Measurements from ENCODE around the gene HDAC4.

The HDAC4 gene

DNA sequence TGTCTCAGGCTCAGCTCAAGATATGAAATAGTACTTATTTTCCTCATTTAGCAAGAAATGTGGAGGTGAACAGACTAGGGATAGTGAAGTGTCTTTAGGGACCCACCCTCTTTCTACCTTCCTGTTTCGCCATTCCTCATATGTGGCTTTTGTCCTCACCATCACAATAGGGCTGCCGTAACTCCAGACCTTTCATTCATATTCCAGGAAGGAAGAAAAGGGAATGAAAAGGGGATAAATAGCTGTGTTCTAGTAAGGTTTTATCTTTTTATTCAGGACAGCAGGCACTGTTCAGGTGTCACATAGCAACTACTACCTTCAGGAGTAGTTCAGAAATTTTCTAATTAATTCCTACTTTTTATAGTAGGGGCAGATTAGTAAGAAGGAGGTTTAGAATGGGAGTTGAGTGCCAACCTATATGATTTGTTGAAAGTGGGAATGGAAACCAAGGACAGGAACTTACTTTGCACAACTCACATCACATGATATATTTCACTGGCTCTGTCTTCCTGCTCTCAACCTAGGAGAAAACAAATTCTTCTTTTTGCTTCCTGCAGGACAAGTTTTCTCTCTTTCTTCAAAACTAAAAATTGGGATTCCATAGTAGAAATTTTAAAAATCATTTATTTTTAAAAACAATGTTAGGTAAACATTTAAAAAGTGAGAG lies 36.0 kb upstream of the HDAC4 start:
- no peak for DNase-seq (ENCODE audit: low read depth)
- no peak overlapping the region for H3K4me3 ChIP-seq (ENCODE audit: low read length)
- TF ChIP-seq, protein P1, sequence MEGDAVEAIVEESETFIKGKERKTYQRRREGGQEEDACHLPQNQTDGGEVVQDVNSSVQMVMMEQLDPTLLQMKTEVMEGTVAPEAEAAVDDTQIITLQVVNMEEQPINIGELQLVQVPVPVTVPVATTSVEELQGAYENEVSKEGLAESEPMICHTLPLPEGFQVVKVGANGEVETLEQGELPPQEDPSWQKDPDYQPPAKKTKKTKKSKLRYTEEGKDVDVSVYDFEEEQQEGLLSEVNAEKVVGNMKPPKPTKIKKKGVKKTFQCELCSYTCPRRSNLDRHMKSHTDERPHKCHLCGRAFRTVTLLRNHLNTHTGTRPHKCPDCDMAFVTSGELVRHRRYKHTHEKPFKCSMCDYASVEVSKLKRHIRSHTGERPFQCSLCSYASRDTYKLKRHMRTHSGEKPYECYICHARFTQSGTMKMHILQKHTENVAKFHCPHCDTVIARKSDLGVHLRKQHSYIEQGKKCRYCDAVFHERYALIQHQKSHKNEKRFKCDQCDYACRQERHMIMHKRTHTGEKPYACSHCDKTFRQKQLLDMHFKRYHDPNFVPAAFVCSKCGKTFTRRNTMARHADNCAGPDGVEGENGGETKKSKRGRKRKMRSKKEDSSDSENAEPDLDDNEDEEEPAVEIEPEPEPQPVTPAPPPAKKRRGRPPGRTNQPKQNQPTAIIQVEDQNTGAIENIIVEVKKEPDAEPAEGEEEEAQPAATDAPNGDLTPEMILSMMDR (conservative IDR thresholded peaks at IDR 0.05; ENCODE audit: low read depth, low read length), result no peak

DNA sequence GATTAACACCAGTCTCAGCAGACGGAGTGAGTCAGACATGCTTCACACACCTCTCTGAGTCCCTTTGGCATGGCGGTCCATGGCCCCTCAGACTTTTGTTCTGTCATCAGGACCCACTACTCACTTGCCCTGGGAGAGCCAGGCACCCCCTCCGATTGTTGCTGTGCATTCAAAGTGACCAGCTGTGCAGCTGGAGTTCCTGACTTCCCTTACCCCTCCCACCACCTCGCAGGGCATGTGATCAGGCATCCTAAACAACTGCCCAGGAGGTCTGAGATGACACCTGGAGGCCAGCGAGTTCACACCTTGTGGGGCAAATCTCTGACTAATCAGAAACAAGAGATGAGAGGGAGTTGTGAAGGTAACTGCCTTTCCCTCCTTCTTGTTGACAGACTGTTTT lies 35.3 kb upstream of the HDAC4 start:
- no peak overlapping the region for H3K4me3 ChIP-seq (ENCODE audit: low read length)
- TF ChIP-seq, protein P1 (conservative IDR thresholded peaks at IDR 0.05; ENCODE audit: low read depth, low read length), result no peak
- no peak for DNase-seq (ENCODE audit: low read depth)

DNA sequence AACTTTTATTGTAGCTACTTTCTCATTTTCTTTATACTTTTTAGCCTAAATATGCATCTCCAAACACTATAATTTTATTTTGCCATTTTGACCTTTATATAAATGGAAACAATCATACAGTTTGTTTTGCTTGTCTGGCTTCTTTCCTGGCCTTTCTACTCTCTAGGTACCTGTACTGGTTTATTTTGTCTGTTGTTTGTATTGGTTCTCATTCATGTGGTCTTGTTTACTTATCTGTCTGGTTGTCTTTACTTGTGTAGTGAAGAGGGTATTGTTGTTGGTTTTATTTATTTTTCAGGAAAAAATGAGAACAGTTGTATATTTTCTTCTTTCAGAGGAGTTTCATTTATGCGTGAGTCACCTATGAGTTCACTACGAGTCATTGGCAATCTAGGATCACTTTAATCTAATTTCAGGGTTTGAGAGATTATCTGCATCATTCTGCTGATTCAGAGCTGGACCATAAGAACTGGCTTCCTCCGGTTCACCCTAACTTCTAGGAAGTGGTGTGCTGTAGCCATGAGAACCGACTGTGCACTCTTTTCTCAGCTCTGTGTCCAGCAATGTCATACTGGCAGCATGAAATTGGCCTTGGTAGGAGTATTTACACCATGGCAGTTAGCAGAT lies 33.1 kb upstream of the HDAC4 start:
- TF ChIP-seq, protein P1 (conservative IDR thresholded peaks at IDR 0.05; ENCODE audit: low read depth, low read length), result no peak
- no peak overlapping the region for H3K4me3 ChIP-seq (ENCODE audit: low read length)
- DNase-seq (ENCODE audit: low read depth), result peak; percentile 1

DNA sequence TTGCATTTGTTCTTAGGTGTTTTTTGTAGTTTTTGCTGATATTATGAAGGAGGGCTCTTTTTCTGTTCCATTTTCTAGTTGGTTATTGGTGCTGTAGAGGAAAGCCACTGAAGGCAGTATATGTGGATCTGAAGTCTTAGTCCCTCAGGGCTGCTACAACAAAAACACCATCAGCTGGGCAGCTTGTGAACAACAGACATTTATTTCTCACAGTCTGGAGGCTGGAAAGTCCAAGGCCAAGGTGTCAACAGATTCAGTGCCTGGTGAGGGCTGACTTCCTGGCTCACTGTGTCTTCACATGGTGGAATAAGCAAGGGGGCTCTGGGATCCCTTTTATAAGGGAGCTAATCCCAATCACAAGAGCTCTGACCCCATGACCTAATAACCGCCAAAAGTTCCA lies 31.4 kb upstream of the HDAC4 start:
- TF ChIP-seq, protein P1 (conservative IDR thresholded peaks at IDR 0.05; ENCODE audit: low read depth, low read length), result no peak
- H3K4me3 ChIP-seq (ENCODE audit: low read length), result no peak overlapping the region
- no peak for DNase-seq (ENCODE audit: low read depth)

DNA sequence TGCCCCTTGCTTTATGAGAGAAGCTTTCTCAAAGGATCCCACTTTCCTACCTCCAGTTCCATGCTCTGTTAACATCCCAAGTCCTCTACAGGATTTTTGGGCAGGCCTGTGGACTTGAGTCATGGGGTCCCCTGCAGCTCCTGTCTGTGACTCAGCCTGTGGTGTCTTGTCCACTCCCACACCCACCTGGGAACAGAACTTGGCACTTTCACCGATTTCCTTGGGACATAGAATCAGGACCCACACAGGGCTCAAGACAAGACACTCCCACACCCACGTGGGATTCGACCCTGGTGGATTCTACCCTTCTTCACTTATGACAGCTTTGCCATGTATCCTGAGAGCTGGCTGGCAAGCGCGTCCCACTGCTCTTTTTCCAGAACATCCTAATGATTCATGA lies 30.7 kb upstream of the HDAC4 start:
- TF ChIP-seq, protein P1 (conservative IDR thresholded peaks at IDR 0.05; ENCODE audit: low read depth, low read length), result no peak
- no peak overlapping the region for H3K4me3 ChIP-seq (ENCODE audit: low read length)

DNA sequence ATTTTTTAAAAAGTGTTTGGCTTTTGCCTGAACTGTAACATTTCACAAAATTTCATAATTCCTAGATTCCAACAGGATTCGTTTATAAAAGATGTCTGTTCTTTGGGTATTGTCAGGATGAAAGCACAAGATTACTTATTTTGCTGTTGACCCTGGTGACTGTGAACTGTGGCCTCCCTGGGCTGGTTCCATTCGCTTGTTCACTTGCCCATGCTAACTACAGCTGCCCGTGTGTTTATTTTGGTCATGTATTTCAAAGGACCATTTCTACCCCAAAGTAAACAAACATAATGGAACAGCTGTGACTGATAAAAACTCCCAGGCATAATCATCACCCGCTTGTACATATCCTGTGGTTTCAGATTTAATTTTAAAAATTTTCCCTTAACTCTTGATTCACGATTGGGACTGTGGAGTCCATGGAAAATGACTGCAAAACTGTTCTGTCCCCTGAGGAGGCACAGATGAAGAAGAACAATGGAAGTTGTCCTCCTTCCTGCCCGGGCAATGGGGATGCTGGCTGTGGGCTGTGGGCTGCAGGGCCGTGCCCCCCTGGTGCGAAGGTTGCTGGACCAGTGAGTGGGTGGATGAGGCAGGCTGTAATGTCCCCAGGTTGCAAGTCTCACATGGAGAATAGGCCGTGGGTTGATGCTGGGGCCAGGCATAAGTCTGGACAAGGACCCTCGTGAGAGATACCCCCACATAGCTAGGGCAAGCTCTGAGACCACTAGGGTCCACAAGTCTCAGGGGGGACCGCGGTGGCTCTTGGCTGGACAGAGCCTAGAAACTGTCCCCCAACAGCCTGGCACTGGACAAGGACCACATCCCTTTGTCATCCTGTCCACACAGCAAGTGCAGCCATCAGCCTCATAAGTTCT lies 28.9 kb upstream of the HDAC4 start:
- TF ChIP-seq, protein P1 (conservative IDR thresholded peaks at IDR 0.05; ENCODE audit: low read depth, low read length), result no peak
- no peak overlapping the region for H3K4me3 ChIP-seq (ENCODE audit: low read length)
- no peak for DNase-seq (ENCODE audit: low read depth)

More for the DNA sequence above, 30.7 kb upstream of the HDAC4 start:
- no peak for DNase-seq (ENCODE audit: low read depth)

Measured in retinal pigment epithelial cell (primary cell).